HepG2 (cell line): Measurements from ENCODE around the gene ATP1B2. TPM values are rescaled to one million over a fixed set of nuclear protein-coding genes. Genes with fewer than 3 reads are reported as not detected.

Experiments
- ATF6 ChIP-seq: sonication (generic); formaldehyde crosslinking; conservative IDR thresholded peaks from 2 replicates; pipeline ENCODE4 v1.4.0; 2020; ENCODE audit warnings: missing genetic modification reagents
- BCL6 ChIP-seq: IDR thresholded peaks from 2 replicates; pipeline ENCODE4 v1.6.1; 2016; ENCODE audit warnings: missing genetic modification reagents, missing compliant biosample characterization
- DNMT1 ChIP-seq: sonication (generic); formaldehyde crosslinking; IDR thresholded peaks from 2 replicates; pipeline ENCODE4 v1.5.1; 2020; ENCODE audit warnings: mild to moderate bottlenecking, missing genetic modification reagents
- FOXJ3 ChIP-seq: sonication (generic); formaldehyde crosslinking; IDR thresholded peaks from 2 replicates; pipeline ENCODE4 v1.4.0; 2020; ENCODE audit warnings: missing genetic modification reagents, mild to moderate bottlenecking, borderline replicate concordance
- HNF1B ChIP-seq: sonication (generic); formaldehyde crosslinking; IDR thresholded peaks from 2 replicates; pipeline ENCODE4 v1.5.1; 2020; ENCODE audit warnings: mild to moderate bottlenecking, moderate library complexity, missing genetic modification reagents
- MEIS2 ChIP-seq: sonication (generic); formaldehyde crosslinking; IDR thresholded peaks from 2 replicates; pipeline ENCODE4 v1.9.0; 2021; ENCODE audit warnings: mild to moderate bottlenecking, missing genetic modification reagents
- NFKBIZ ChIP-seq: IDR thresholded peaks from 2 replicates; pipeline ENCODE4 v1.6.1; 2018; ENCODE audit warnings: missing genetic modification reagents, missing compliant biosample characterization
- NR2F6 ChIP-seq, 2 experiments: IDR thresholded peaks; 2 replicates each; pipeline ENCODE4 v1.6.1; 2016; ENCODE audit warnings: antibody characterized with exemption in 1 of 2, mild to moderate bottlenecking in 1 of 2
- POGK ChIP-seq: sonication (generic); formaldehyde crosslinking; conservative IDR thresholded peaks from 2 replicates; pipeline ENCODE4 v1.8.0; 2022; ENCODE audit warnings: mild to moderate bottlenecking, moderate library complexity, missing genetic modification reagents
- REPIN1 ChIP-seq: sonication (generic); formaldehyde crosslinking; IDR thresholded peaks from 2 replicates; pipeline ENCODE4 v1.8.0; 2022; ENCODE audit warnings: missing genetic modification reagents, low read depth, mild to moderate bottlenecking, borderline replicate concordance
- SMAD3 ChIP-seq: sonication (generic); formaldehyde crosslinking; IDR thresholded peaks from 2 replicates; pipeline ENCODE4 v1.4.0; 2020; ENCODE audit warnings: missing genetic modification reagents
- SRF ChIP-seq: IDR thresholded peaks from 2 replicates; pipeline ENCODE4 v1.6.1; 2011; ENCODE audit warnings: mild to moderate bottlenecking, low read depth, low read length, moderate library complexity
- TCF7L2 ChIP-seq: IDR thresholded peaks from 2 replicates; pipeline ENCODE4 v1.6.1; 2011; ENCODE audit warnings: mild to moderate bottlenecking, low read depth, low read length, moderate library complexity
- TFAP4 ChIP-seq: sonication (generic); IDR thresholded peaks from 2 replicates; pipeline ENCODE4 v1.6.1; 2016; ENCODE audit warnings: low read depth, borderline replicate concordance
- ZNF431 ChIP-seq: sonication (generic); formaldehyde crosslinking; IDR thresholded peaks from 2 replicates; pipeline ENCODE4 v1.9.0; 2022; ENCODE audit warnings: missing genetic modification reagents, low read depth, mild to moderate bottlenecking, borderline replicate concordance
- polyA plus RNA-seq, 8 experiments: library from polyadenylated mRNA; depleted of rRNA in 3 of 8; stranded (reverse) in 7 of 8; unstranded in 1 of 8; fragments of >200 nt; fragmentation: Illumina TruSeq in 4 of 8; extraction: Trizol in 4 of 8; gene quantifications; 2 replicates each; pipeline versions ENCODE4 v1.2.1 to v1.2.3, GENCODE V29; 2011 to 2016; ENCODE audit warnings: low read depth in 4 of 8, missing spikeins in 1 of 8, mixed read lengths in 1 of 8; ENCODE audit not compliant: insufficient read depth in 1 of 8
- total RNA-seq, 5 experiments: library from RNA; depleted of rRNA; stranded (reverse); fragments of >200 nt; fragmentation: Illumina TruSeq; extraction: Trizol; gene quantifications; 2 replicates each; pipeline ENCODE4 v1.2.3, GENCODE V29; 2016; ENCODE audit warnings: low read depth in 1 of 5
- TF ChIP-seq, protein P1 (sequence below): sonication (generic); formaldehyde crosslinking; IDR thresholded peaks from 2 replicates; pipeline ENCODE4 v1.9.0; 2021; ENCODE audit warnings: missing genetic modification reagents, mild to moderate bottlenecking, borderline replicate concordance

ATP1B2 gene
- total and polyA plus RNA-seq, 2 of the 13 experiments (the other 11 are each of a cell fraction or from before 2014, with no cell fraction given) = not detected

DNA sequence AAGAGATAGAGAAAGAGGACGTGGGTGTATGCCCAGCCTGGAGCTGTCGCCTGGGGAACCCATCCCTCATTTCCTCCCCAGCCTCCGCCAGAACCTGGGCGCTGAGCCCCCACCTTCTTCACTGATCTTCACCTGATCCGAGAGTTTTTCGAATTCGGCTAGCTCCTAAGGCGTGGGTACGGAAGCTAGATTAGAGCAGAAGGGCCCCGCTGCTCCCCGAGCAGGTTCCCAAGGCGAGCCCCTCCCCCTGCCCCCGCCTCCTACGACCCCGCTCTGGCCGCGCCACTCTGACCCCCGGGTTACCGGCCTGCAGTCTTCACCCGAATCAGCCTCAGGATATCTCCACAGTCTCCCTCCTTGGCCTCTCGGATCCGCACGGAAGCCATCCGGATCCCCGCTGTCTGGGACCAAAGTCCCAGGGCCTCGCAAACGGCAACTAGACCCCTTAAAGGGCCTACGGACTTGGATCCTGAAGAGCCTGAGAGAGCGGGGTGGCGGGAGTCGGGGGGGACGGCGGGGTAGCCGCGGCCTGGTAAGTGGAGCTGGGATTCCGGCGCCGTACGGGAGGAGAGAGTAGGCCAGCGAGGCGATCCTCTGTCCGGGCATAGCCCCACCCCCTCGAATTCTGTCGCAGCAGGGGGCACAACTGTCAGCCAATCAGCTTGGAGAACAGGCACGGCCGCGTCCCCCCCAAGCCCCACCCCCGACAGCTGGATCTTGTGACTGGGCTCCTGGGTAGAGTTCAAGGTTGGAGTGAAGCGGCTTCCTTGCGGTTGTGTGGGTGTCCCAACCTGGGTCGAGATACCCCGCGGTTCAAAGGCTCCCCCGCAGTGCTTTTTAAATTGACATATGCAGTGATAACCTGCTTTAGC, 23.2 kb upstream of the ATP1B2 start, which contains the start of gene SAT2 (continued):
- TF ChIP-seq TFAP4 (peak; percentile 93), REPIN1 (CRISPR knock-in tag) (no peak), DNMT1 (no peak), ATF6 (no peak), SRF (no peak), ZNF431 (CRISPR knock-in tag) (0 out of 2 replicates have a peak, but pooled peaks have one; percentile 20), FOXJ3 (CRISPR knock-in tag) (no peak), BCL6 (0 out of 2 replicates have a peak, but pooled peaks have one; percentile 24), TCF7L2 (no peak), MEIS2 (CRISPR knock-in tag) (peak; percentile 68; the same call in 1 of the 2 replicates), SMAD3 (CRISPR knock-in tag) (no peak), NR2F6 (IDR thresholded peaks at IDR 0.05) (peak; percentile 50), NR2F6 (CRISPR knock-in tag; IDR thresholded peaks at IDR 0.05) (peak; percentile 69; the same call in 1 of the 2 replicates), HNF1B (peak; percentile 87), NFKBIZ (CRISPR knock-in tag) (no peak), POGK (CRISPR knock-in tag) (peak; percentile 43; the same call in 1 of the 2 replicates)
- TF ChIP-seq, protein P1, sequence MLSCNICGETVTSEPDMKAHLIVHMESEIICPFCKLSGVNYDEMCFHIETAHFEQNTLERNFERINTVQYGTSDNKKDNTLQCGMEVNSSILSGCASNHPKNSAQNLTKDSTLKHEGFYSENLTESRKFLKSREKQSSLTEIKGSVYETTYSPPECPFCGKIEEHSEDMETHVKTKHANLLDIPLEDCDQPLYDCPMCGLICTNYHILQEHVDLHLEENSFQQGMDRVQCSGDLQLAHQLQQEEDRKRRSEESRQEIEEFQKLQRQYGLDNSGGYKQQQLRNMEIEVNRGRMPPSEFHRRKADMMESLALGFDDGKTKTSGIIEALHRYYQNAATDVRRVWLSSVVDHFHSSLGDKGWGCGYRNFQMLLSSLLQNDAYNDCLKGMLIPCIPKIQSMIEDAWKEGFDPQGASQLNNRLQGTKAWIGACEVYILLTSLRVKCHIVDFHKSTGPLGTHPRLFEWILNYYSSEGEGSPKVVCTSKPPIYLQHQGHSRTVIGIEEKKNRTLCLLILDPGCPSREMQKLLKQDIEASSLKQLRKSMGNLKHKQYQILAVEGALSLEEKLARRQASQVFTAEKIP (CRISPR knock-in tag) = no peak
